Fibroblast of skin of abdomen (primary cell): ENCODE measurements around the gene NXPH4.
A peak's percentile ranks its signal among the peaks of the same experiment; 100 is the strongest.

Experiments used
- DNase-seq: peaks from one replicate; pipeline ENCODE4 v3.0.0-alpha.2; 2013

Gene NXPH4

DNA sequence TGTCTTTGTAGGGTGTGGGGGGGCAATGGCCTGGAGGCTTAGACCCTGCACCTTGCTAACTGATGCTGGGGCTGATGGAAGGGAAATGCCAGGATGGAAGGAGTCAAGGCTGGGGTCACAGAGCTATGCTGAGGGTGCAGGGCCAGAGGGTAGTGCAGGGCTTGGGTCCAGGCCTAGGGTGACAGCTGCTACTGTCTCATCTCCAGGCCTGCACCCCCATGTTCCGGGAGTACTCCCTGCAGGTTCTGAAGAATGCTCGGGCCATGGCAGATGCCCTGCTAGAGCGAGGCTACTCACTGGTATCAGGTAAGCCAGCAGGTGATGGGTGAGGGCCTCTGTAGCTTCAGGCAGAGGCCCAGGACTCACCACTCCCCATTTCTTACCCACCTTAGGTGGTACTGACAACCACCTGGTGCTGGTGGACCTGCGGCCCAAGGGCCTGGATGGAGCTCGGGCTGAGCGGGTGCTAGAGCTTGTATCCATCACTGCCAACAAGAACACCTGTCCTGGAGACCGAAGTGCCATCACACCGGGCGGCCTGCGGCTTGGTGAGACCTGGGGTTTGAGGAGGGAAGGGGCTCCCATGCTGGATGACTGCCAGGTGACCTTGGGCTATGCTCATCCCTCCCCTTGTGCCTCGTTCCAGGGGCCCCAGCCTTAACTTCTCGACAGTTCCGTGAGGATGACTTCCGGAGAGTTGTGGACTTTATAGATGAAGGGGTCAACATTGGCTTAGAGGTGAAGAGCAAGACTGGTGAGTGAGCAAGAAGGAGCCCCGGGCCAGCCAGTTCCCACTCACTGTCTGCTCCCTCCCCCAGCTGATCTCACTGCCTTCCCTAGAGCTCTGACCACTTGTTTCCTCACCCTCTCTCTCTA is 17.0 kb downstream of the NXPH4 start:
- DNase-seq: no peak

GRCh38 chr12:57234233-57234570 is 17.6 kb downstream of the NXPH4 start:
- no peak for DNase-seq

GRCh38 chr12:57234571-57235016 is 18.0 kb downstream of the NXPH4 start:
- DNase-seq: no peak

GRCh38 chr12:57235017-57235727 is 18.6 kb downstream of the NXPH4 start:
- DNase-seq: peak; percentile 56

DNA sequence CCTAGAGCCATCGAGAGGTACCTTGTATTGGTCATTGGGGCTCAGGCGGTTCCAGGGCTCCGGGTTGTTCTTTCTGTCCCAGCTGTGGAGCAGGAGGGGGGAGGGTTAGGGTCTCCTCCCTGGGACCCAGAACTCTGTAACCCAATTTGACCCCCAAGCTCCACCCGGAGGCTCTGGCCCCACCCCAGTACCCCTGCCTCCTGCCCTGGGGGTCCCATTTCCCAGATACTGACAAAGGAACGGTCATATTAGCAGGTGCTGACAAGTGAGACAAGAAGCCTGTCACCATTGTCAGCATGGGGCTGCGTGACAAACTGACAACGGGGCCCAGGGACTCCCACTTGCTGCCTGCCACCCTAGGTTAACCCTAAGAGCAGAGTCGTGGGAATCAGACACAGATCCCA is 19.1 kb downstream of the NXPH4 start:
- no peak for DNase-seq

GRCh38 chr12:57236201-57236924 is 19.8 kb downstream of the NXPH4 start:
- no peak for DNase-seq

- no peak for DNase-seq
Observed at GRCh38 chr12:57236925-57237595, 20.5 kb downstream of the NXPH4 start.

- no peak for DNase-seq
Observed at GRCh38 chr12:57237596-57237931, 21.0 kb downstream of the NXPH4 start.

GRCh38 chr12:57237932-57238853 is 21.6 kb downstream of the NXPH4 start:
- DNase-seq: no peak

DNA sequence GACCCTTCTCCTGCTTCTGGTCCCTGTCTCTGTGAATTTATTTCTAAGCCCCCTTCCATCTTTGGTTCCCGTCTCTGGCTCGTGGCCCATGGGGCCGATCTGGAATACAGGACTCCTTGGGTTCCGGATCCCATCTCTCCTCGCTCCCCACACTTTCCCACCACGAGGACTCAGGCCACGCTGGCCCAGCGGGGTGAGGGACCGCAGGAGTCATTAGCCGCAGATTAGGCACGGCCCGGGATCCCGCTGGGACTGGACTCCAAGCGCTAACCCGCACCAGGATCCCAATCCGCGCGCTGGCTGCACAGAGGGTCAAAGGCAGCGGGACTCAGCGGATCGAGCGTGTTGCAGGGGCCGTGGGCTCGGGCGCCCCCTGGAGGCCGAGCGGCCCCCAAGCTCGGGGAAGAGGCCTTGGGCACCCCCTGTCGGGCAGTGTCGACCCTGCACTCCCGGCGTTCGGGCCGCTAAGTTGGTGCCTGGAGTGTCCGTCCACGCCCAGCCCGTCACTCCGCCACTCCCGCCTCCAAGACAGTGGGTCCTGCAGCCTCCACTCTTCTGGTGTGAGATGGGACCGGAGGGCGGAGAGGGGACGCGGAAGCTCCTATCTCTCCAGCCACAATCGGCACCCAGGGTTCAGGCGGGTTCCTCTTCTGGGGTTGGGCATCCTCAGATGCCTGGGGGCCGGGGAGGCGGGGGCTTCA is 22.4 kb downstream of the NXPH4 start:
- DNase-seq: peak; percentile 86

DNA sequence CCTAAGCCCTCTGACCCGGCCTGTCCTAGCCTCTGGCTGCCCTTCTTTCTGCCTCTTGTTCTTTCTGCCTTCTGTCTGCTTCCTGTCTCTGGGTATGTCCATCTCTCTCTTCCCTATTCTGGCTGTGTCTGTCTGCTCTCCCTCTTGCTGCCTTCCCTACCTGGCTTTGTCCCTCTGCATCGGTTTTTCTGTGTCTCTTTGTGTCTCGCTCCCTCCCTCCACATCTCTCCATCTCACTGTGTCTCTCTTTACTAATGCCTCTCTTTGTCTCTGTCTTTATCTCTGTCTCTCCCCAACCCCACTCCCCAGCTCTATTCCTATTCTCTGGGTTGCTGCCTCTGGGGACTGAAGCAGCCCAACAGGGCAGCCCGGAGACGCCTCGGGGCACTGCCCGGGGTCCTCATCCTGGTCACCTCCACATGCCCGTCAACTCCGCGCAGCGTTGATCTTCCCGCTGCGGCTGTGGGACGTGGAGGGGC is 23.0 kb downstream of the NXPH4 start:
- no peak for DNase-seq

DNA sequence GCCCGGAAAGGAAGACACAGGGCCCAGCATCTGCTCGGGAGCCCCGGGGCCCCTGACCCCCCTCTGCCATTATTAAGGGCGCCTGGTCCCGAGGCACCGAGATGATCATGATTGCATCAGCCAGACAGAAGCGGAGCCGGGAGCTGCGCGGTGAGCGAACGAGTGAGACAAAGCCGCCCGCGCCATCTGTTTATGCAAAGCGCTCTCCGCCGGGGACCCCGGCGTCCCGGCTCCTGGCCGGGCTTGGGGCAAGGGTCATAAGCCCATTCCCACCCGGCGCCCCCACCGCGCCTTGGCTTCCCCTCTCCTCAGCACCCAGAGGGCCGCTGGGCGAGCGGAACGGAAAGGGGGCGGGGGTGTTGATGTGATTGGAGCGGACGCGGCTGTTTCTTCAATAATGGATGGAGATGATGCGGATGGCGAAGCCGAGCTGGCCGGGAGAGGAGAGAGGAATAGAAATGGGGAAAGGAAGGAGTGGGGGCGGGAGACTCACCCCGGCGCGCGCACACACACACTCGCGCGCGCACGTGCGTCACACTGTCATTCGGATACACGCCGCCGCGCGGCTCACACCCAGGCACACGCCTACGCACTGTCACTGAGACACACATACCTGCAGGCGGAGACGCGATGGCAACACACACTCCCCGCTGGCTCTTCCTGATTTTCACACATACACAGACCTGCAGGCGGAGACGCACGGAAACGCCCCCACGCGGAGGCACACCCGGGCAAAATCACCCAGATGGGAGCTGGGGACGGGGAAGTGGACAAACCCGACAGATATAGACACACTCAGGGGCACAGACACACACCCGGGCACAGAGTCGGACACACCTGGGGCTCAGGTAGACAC is 23.7 kb downstream of the NXPH4 start:
- DNase-seq: peak; percentile 69

- DNase-seq: no peak
Observed at GRCh38 chr12:57240926-57241401, 24.4 kb downstream of the NXPH4 start.

DNA sequence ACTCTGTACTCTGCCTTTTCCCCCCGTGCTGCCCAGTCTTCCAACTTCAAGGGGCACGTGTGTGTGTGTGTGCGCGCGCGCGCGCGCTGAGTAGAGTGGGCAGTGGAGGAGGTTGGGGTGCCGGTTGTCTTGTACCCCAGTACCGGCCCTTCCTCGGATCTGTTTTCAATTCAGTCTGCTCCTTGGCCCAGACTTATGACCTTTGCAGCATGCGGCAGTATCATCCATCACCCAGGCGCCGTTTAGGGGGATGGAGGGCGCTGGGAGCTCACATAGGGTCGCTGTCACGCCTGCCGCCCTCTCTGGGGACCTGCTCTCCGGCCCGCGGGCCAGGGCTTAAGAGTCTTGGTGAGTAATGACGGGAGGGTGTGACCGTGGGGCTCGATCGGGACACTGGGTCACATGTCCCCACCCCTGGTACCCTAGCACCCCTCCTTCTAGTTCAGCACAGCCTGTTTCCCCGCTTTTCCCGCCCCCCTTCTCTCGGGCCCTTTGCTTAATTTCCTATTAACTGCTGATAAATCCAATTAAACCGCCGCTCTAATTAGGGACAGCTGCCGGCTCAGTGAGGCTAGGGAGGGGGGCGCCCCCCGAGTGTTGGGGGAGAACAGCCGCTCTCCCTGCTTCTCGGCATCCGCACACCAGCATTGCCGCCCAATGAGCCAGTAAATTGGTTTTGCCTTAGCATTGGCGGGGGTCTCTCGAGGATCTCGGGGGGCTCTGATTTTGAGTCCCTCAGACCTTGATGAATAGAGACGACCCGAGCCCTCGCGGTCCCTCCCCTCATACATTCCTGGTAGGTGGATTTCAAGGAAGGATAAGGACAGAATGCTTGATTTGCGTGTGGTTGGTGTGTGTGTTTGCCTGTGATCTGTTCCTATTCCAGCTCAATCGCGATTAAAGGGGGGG is 25.1 kb downstream of the NXPH4 start:
- DNase-seq: no peak

- no peak for DNase-seq
Observed at GRCh38 chr12:57242329-57242690, 25.7 kb downstream of the NXPH4 start.

GRCh38 chr12:57242691-57243454 is 26.3 kb downstream of the NXPH4 start:
- DNase-seq: no peak

- peak; percentile 64 for DNase-seq
Observed at GRCh38 chr12:57243521-57244311, 27.1 kb downstream of the NXPH4 start.
